Stomach smooth muscle (tissue), 2 donors: ENCODE measurements around the gene CFAP206.

Experiments
- H3K27ac ChIP-seq: one replicate; pipeline ENCODE4 v1.7.0; 2013; ENCODE audit warnings: mild to moderate bottlenecking, low read length, inconsistent platforms
- H3K27me3 ChIP-seq, 2 donors: one replicate each; pipeline ENCODE4 v1.7.0; 2013; ENCODE audit warnings: low read length in 2 of 2; ENCODE audit not compliant: insufficient read depth in 2 of 2, control insufficient read depth in 1 of 2
- H3K36me3 ChIP-seq, 2 donors: one replicate each; pipeline ENCODE4 v1.7.0; 2013; ENCODE audit warnings: low read length in 2 of 2; ENCODE audit not compliant: control insufficient read depth in 2 of 2, insufficient read depth in 2 of 2
- H3K4me1 ChIP-seq: one replicate; pipeline ENCODE4 v1.7.0; 2013; ENCODE audit warnings: low read length; ENCODE audit not compliant: control insufficient read depth, insufficient read depth
- H3K4me3 ChIP-seq, 2 donors: one replicate each; pipeline ENCODE4 v1.7.0; 2013; ENCODE audit warnings: low read length in 2 of 2
- H3K9ac ChIP-seq, 2 donors: one replicate each; pipeline ENCODE4 v1.7.0; 2013; ENCODE audit warnings: low read length in 2 of 2, mild to moderate bottlenecking in 1 of 2
- H3K9me3 ChIP-seq, 2 donors: one replicate each; pipeline ENCODE4 v1.7.0; 2013; ENCODE audit warnings: low read length in 2 of 2; ENCODE audit not compliant: control insufficient read depth in 2 of 2
- donor health status: healthy.
- donor health status: Pancreatic carcinoma.

Gene CFAP206

DNA sequence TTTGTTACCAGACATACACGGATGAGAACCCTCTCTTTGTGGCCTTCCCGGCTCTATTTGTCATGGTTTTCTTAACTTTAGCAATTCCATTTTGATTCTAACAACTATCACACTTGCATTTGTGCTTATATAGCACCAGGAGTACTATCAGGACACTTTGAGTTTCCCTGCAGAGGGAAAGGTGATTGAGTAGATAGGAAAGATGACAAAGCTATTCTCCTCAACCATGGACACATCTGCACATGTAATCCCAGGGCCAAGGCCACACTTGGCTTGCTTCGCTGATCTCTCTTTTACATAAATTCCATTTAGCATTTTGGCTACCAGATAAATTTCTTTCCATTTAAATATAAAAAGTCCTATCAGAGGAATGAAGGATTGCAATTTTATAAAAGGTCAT, 23.3 kb upstream of the CFAP206 start:
- H3K9me3 ChIP-seq: no peaks in the 10 kb centered on the region
- H3K27ac ChIP-seq: no peak overlapping the region
- H3K9ac ChIP-seq: no peak overlapping the region
- H3K4me1 ChIP-seq: no peaks in the 10 kb centered on the region
- H3K27me3 ChIP-seq: no peaks in the 10 kb centered on the region
- no peak overlapping the region for H3K4me3 ChIP-seq
- no peaks in the 10 kb centered on the region for H3K36me3 ChIP-seq

DNA sequence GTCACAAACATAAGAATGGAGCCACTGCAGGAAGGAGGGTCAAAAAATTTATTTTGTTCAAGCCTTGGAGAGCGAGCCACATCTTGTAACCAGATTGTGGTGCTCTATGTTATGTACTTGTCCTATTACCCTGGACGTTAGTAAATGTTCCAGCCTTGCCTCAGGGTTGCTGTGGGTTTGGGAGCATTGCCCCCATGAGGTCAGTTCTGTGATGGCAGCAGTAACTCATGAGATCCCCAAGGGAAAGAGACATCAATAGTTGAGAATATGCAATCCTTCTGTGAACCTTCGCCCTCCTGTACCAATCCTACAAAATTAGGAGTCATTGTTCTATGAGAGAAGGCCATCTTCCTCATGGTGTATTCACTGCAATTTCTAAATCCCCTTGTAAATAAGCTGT, 16.4 kb upstream of the CFAP206 start:
- H3K4me1 ChIP-seq: no peaks in the 10 kb centered on the region
- H3K9me3 ChIP-seq: no peaks in the 10 kb centered on the region
- H3K27me3 ChIP-seq: no peaks in the 10 kb centered on the region
- no peak overlapping the region for H3K9ac ChIP-seq
- H3K36me3 ChIP-seq: no peaks in the 10 kb centered on the region
- no peak overlapping the region for H3K4me3 ChIP-seq
- no peak overlapping the region for H3K27ac ChIP-seq

GRCh38 chr6:87393026-87393622, 14.6 kb upstream of the CFAP206 start:
- Histone ChIP-seq H3K36me3 (no peaks in the 10 kb centered on the region), H3K27ac (no peak overlapping the region), H3K9ac (no peak overlapping the region), H3K4me3 (no peak overlapping the region), H3K9me3 (no peaks in the 10 kb centered on the region), H3K4me1 (no peaks in the 10 kb centered on the region), H3K27me3 (no peaks in the 10 kb centered on the region)

- no peak overlapping the region for H3K27ac ChIP-seq
- H3K36me3 ChIP-seq: no peaks in the 10 kb centered on the region
- no peak overlapping the region for H3K9ac ChIP-seq
- H3K4me1 ChIP-seq: no peaks in the 10 kb centered on the region
- no peak overlapping the region for H3K4me3 ChIP-seq
- H3K27me3 ChIP-seq: no peaks in the 10 kb centered on the region
- no peaks in the 10 kb centered on the region for H3K9me3 ChIP-seq
Observed at GRCh38 chr6:87395431-87395830, 12.3 kb upstream of the CFAP206 start.

DNA sequence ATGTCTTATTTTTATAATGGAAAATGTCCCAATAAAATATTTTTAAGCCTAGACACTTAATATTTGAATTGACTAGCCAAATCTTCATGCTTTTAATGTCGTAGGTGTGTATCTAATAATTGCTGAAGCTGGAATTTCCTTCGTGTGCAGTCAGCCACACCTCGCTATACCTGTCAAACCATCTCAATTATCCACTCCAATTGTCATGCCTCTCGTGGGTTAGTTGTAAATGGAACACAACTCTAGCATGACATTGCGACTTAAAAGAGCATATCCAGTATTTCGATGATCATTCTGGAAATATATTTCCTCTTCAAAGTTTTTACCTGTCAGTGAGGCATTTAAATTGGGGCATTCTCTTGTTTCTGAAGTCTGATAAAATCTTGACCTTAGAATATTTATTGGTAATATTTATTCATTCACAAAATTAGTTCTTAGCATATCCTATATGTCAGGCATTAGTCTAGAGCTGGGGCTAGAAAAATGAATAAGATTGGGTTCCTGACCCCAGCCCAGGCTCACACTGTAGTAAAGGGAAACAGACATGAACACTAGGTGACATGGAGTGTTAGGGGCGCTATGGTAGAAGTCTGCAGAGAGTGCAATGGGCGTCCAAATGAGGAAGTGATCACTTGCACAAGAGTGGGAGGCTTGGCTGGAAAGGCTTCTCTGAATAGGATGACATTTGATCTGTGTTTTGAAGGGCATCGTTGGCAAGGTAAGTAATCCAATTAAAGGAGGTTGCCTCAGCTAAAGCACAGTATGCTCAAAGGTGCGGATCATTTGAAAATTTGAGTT, 11.0 kb upstream of the CFAP206 start:
- H3K9ac ChIP-seq: no peak overlapping the region

GRCh38 chr6:87397656-87398055, 10.1 kb upstream of the CFAP206 start:
- H3K27ac ChIP-seq: no peak overlapping the region
- no peaks in the 10 kb centered on the region for H3K4me1 ChIP-seq
- no peaks in the 10 kb centered on the region for H3K36me3 ChIP-seq
- H3K4me3 ChIP-seq: no peak overlapping the region
- H3K9ac ChIP-seq: no peak overlapping the region
- H3K9me3 ChIP-seq: no peaks in the 10 kb centered on the region
- no peaks in the 10 kb centered on the region for H3K27me3 ChIP-seq

More for the DNA sequence above, 11.0 kb upstream of the CFAP206 start:
- Histone ChIP-seq H3K27ac (no peak overlapping the region), H3K36me3 (no peaks in the 10 kb centered on the region), H3K4me3 (no peak overlapping the region), H3K27me3 (no peaks in the 10 kb centered on the region), H3K9me3 (no peaks in the 10 kb centered on the region), H3K4me1 (no peaks in the 10 kb centered on the region)

- Histone ChIP-seq H3K27me3 (no peaks in the 10 kb centered on the region), H3K4me3 (no peak overlapping the region), H3K36me3 (no peaks in the 10 kb centered on the region), H3K9me3 (no peaks in the 10 kb centered on the region), H3K4me1 (no peaks in the 10 kb centered on the region), H3K27ac (no peak overlapping the region), H3K9ac (no peak overlapping the region)
Observed at GRCh38 chr6:87401832-87402231, 5.9 kb upstream of the CFAP206 start.

GRCh38 chr6:87407561-87407900, 241 bp upstream of the CFAP206 start:
- H3K4me3 ChIP-seq: peak overlapping the region; percentile 80 to 89
- H3K27ac ChIP-seq: no peak overlapping the region
- no peaks in the 10 kb centered on the region for H3K27me3 ChIP-seq
- H3K4me1 ChIP-seq: no peaks in the 10 kb centered on the region
- H3K9ac ChIP-seq: peak overlapping the region; percentile 43 to 62
- no peaks in the 10 kb centered on the region for H3K36me3 ChIP-seq
- H3K9me3 ChIP-seq: no peaks in the 10 kb centered on the region

DNA sequence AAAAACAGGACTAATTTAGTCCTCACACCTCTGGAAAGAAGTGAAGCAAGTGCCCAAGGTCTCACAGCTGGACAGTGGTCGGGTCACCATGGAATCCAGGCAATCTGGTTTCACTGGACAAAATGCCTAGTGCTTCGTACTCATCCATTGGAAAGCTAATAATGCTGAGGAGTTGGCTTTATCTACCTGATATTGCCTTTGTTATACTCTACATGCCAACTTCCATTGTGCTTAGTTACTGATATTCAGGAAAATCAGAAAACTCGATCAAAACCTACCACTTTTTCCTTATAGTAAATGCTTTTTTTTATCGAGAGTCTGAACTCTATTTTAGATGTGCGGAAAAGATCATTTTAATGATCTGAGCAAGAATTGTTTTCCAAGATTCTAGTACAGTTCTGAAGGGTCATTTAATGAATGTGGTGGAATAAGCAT, 966 bp downstream of the CFAP206 start:
- no peaks in the 10 kb centered on the region for H3K9me3 ChIP-seq
- H3K36me3 ChIP-seq: no peaks in the 10 kb centered on the region
- H3K4me3 ChIP-seq: peak overlapping the region; percentile 73 to 89
- H3K4me1 ChIP-seq: no peaks in the 10 kb centered on the region
- H3K27ac ChIP-seq: peak overlapping the region; percentile 62
- peak overlapping the region; percentile 70 to 78 for H3K9ac ChIP-seq
- no peaks in the 10 kb centered on the region for H3K27me3 ChIP-seq

GRCh38 chr6:87419266-87419665, 11.5 kb downstream of the CFAP206 start:
- H3K9ac ChIP-seq: no peak overlapping the region

GRCh38 chr6:87420360-87420759, 12.6 kb downstream of the CFAP206 start:
- no peak overlapping the region for H3K27ac ChIP-seq
- no peak overlapping the region for H3K4me3 ChIP-seq
- H3K9me3 ChIP-seq: no peaks in the 10 kb centered on the region
- H3K36me3 ChIP-seq: no peaks in the 10 kb centered on the region
- no peaks in the 10 kb centered on the region for H3K4me1 ChIP-seq
- no peaks in the 10 kb centered on the region for H3K27me3 ChIP-seq
- no peak overlapping the region for H3K9ac ChIP-seq

More at GRCh38 chr6:87419266-87419665, 11.5 kb downstream of the CFAP206 start:
- Histone ChIP-seq H3K27ac (no peak overlapping the region), H3K27me3 (no peaks in the 10 kb centered on the region), H3K36me3 (no peaks in the 10 kb centered on the region), H3K4me1 (no peaks in the 10 kb centered on the region), H3K9me3 (no peaks in the 10 kb centered on the region), H3K4me3 (no peak overlapping the region)
